ENCODE results near the gene CHST7. TPM values are rescaled to one million over a fixed set of nuclear protein-coding genes. Genes with fewer than 3 reads are reported as not detected.

Gene CHST7
- total RNA-seq, 3 donors from 2014 or later = 8.3 to 10.4 (median 9.6) TPM

- Mint-ChIP-seq H3K4me1 (ENCODE audit: low read depth) (peaks cover 47% of the 10 kb centered on the region), H3K36me3 (ENCODE audit: insufficient read depth) (peaks cover 9% of the 10 kb centered on the region), H3K4me3 (no peak overlapping the region), H3K27me3 (ENCODE audit: low read depth) (no peaks in the 10 kb centered on the region), H3K9me3 (no peaks in the 10 kb centered on the region)
- ATAC-seq (no peak), DNase-seq (no peak)
Measured at GRCh38 chrX:46580613-46581012, 7.0 kb downstream of the CHST7 start.

- peaks cover 9% of the 10 kb centered on the region for H3K36me3 Mint-ChIP-seq (ENCODE audit: insufficient read depth)
- ATAC-seq (no peak), DNase-seq (no peak)
- H3K4me1 Mint-ChIP-seq (ENCODE audit: low read depth) = peaks cover 43% of the 10 kb centered on the region
- H3K27me3 Mint-ChIP-seq (ENCODE audit: low read depth) = no peaks in the 10 kb centered on the region
- H3K9me3 Mint-ChIP-seq = no peaks in the 10 kb centered on the region
- no peak overlapping the region for H3K4me3 Mint-ChIP-seq
Measured at GRCh38 chrX:46582325-46582724, 8.8 kb downstream of the CHST7 start.

- Mint-ChIP-seq H3K9me3 (no peaks in the 10 kb centered on the region), H3K4me3 (no peak overlapping the region), H3K4me1 (ENCODE audit: low read depth) (peaks cover 41% of the 10 kb centered on the region), H3K27me3 (ENCODE audit: low read depth) (no peaks in the 10 kb centered on the region), H3K36me3 (ENCODE audit: insufficient read depth) (peaks cover 5% of the 10 kb centered on the region)
- no peak for ATAC-seq
- no peak for DNase-seq
Measured at GRCh38 chrX:46582966-46583365, 9.4 kb downstream of the CHST7 start.

- Mint-ChIP-seq H3K27me3 (ENCODE audit: low read depth) (no peaks in the 10 kb centered on the region), H3K4me1 (ENCODE audit: low read depth) (peaks cover 49% of the 10 kb centered on the region), H3K36me3 (ENCODE audit: insufficient read depth) (peaks cover under 1% of the 10 kb centered on the region), H3K4me3 (no peak overlapping the region), H3K9me3 (no peaks in the 10 kb centered on the region)
- ATAC-seq (no peak), DNase-seq (no peak)
Measured at GRCh38 chrX:46584736-46585135, 11.2 kb downstream of the CHST7 start.

GRCh38 chrX:46587158-46587557, 13.6 kb downstream of the CHST7 start:
- Mint-ChIP-seq H3K4me1 (ENCODE audit: low read depth) (peaks cover 53% of the 10 kb centered on the region), H3K9me3 (no peaks in the 10 kb centered on the region), H3K27me3 (ENCODE audit: low read depth) (no peaks in the 10 kb centered on the region), H3K36me3 (ENCODE audit: insufficient read depth) (peaks cover 2% of the 10 kb centered on the region), H3K4me3 (peak overlapping the region; percentile 17)
- DNase-seq = no peak
- ATAC-seq = peak; percentile 69 to 72

GRCh38 chrX:46587753-46588171, 14.2 kb downstream of the CHST7 start:
- Mint-ChIP-seq H3K4me3 (peak overlapping the region; percentile 58), H3K9me3 (no peaks in the 10 kb centered on the region), H3K4me1 (ENCODE audit: low read depth) (peaks cover 49% of the 10 kb centered on the region), H3K27me3 (ENCODE audit: low read depth) (no peaks in the 10 kb centered on the region), H3K36me3 (ENCODE audit: insufficient read depth) (peaks cover 2% of the 10 kb centered on the region)
- DNase-seq (no peak), ATAC-seq (peak in 1 of 2 donors; percentile 22)

GRCh38 chrX:46588263-46588662, 14.7 kb downstream of the CHST7 start:
- Mint-ChIP-seq H3K4me3 (peak overlapping the region; percentile 58), H3K36me3 (ENCODE audit: insufficient read depth) (peaks cover 2% of the 10 kb centered on the region), H3K4me1 (ENCODE audit: low read depth) (peaks cover 46% of the 10 kb centered on the region), H3K27me3 (ENCODE audit: low read depth) (no peaks in the 10 kb centered on the region), H3K9me3 (no peaks in the 10 kb centered on the region)
- ATAC-seq (peak; percentile 40 to 60), DNase-seq (peak; percentile 37)

- no peaks in the 10 kb centered on the region for H3K9me3 Mint-ChIP-seq
- H3K27me3 Mint-ChIP-seq (ENCODE audit: low read depth) = no peaks in the 10 kb centered on the region
- H3K36me3 Mint-ChIP-seq (ENCODE audit: insufficient read depth) = peaks cover 2% of the 10 kb centered on the region
- DNase-seq (no peak), ATAC-seq (no peak)
- H3K4me1 Mint-ChIP-seq (ENCODE audit: low read depth) = peaks cover 42% of the 10 kb centered on the region
- no peak overlapping the region for H3K4me3 Mint-ChIP-seq
Measured at GRCh38 chrX:46589977-46590723, 16.6 kb downstream of the CHST7 start.

- Mint-ChIP-seq H3K4me1 (ENCODE audit: low read depth) (peaks cover 9% of the 10 kb centered on the region), H3K9me3 (no peaks in the 10 kb centered on the region), H3K27me3 (ENCODE audit: low read depth) (no peaks in the 10 kb centered on the region), H3K36me3 (ENCODE audit: insufficient read depth) (peaks cover 2% of the 10 kb centered on the region), H3K4me3 (no peak overlapping the region)
- no peak for DNase-seq
- no peak for ATAC-seq
Measured at GRCh38 chrX:46595084-46595483, 21.5 kb downstream of the CHST7 start.

- DNase-seq = no peak
- H3K4me1 Mint-ChIP-seq (ENCODE audit: low read depth) = peaks cover 3% of the 10 kb centered on the region
Measured at GRCh38 chrX:46597208-46597607, 23.6 kb downstream of the CHST7 start.

GRCh38 chrX:46597771-46598170, 24.2 kb downstream of the CHST7 start:
- no peaks in the 10 kb centered on the region for H3K9me3 Mint-ChIP-seq
- H3K4me3 Mint-ChIP-seq = no peak overlapping the region
- DNase-seq = no peak
- peaks cover 11% of the 10 kb centered on the region for H3K36me3 Mint-ChIP-seq (ENCODE audit: insufficient read depth)
- no peak for ATAC-seq
- peaks cover 3% of the 10 kb centered on the region for H3K4me1 Mint-ChIP-seq (ENCODE audit: low read depth)
- H3K27me3 Mint-ChIP-seq (ENCODE audit: low read depth) = no peaks in the 10 kb centered on the region

More at GRCh38 chrX:46597208-46597607, 23.6 kb downstream of the CHST7 start:
- no peak overlapping the region for H3K4me3 Mint-ChIP-seq
- H3K36me3 Mint-ChIP-seq (ENCODE audit: insufficient read depth) = peaks cover 7% of the 10 kb centered on the region
- ATAC-seq = no peak
- no peaks in the 10 kb centered on the region for H3K9me3 Mint-ChIP-seq
- no peaks in the 10 kb centered on the region for H3K27me3 Mint-ChIP-seq (ENCODE audit: low read depth)

- Mint-ChIP-seq H3K27me3 (ENCODE audit: low read depth) (no peaks in the 10 kb centered on the region), H3K36me3 (ENCODE audit: insufficient read depth) (peaks cover 11% of the 10 kb centered on the region), H3K4me3 (no peak overlapping the region), H3K9me3 (no peaks in the 10 kb centered on the region), H3K4me1 (ENCODE audit: low read depth) (no peaks in the 10 kb centered on the region)
- ATAC-seq (no peak), DNase-seq (no peak)
Measured at GRCh38 chrX:46599051-46599560, 25.5 kb downstream of the CHST7 start.

- H3K27me3 Mint-ChIP-seq (ENCODE audit: low read depth) = no peaks in the 10 kb centered on the region
- no peaks in the 10 kb centered on the region for H3K4me1 Mint-ChIP-seq (ENCODE audit: low read depth)
- DNase-seq (no peak), ATAC-seq (no peak)
- peaks cover 11% of the 10 kb centered on the region for H3K36me3 Mint-ChIP-seq (ENCODE audit: insufficient read depth)
- H3K4me3 Mint-ChIP-seq = no peak overlapping the region
- no peaks in the 10 kb centered on the region for H3K9me3 Mint-ChIP-seq
Measured at GRCh38 chrX:46601283-46601682, 27.7 kb downstream of the CHST7 start.

GRCh38 chrX:46602468-46603102, 29.0 kb downstream of the CHST7 start:
- H3K4me1 Mint-ChIP-seq (ENCODE audit: low read depth) = no peaks in the 10 kb centered on the region
- H3K36me3 Mint-ChIP-seq (ENCODE audit: insufficient read depth) = peaks cover 11% of the 10 kb centered on the region
- DNase-seq (no peak), ATAC-seq (no peak)
- no peak overlapping the region for H3K4me3 Mint-ChIP-seq
- no peaks in the 10 kb centered on the region for H3K9me3 Mint-ChIP-seq
- H3K27me3 Mint-ChIP-seq (ENCODE audit: low read depth) = no peaks in the 10 kb centered on the region

GRCh38 chrX:46607916-46608315, 34.4 kb downstream of the CHST7 start:
- no peak for ATAC-seq
- no peak for DNase-seq
- H3K9me3 Mint-ChIP-seq = no peaks in the 10 kb centered on the region
- peaks cover 25% of the 10 kb centered on the region for H3K4me1 Mint-ChIP-seq (ENCODE audit: low read depth)
- no peak overlapping the region for H3K4me3 Mint-ChIP-seq
- no peaks in the 10 kb centered on the region for H3K27me3 Mint-ChIP-seq (ENCODE audit: low read depth)
- no peaks in the 10 kb centered on the region for H3K36me3 Mint-ChIP-seq (ENCODE audit: insufficient read depth)

All from activated T-cell treated with anti-CD3 and anti-CD28 coated beads, Interleukin-2, amount 50 U/mL, for 4 hours (primary cell).